Endothelial cell of umbilical vein (primary cell): ENCODE results near the gene PSMB5.

Source experiments
- EZH2 ChIP-seq: IDR thresholded peaks from 2 replicates; pipeline ENCODE4 v1.6.1; 2012; ENCODE audit warnings: borderline replicate concordance, low read depth, mild to moderate bottlenecking, moderate library complexity, low read length, inconsistent platforms; ENCODE audit not compliant: severe bottlenecking
- FOS ChIP-seq: IDR thresholded peaks from 2 replicates; pipeline ENCODE4 v1.6.1; 2011; ENCODE audit warnings: mild to moderate bottlenecking, low read length, moderate library complexity, borderline replicate concordance; ENCODE audit not compliant: insufficient read depth
- JUN ChIP-seq: IDR thresholded peaks from 2 replicates; pipeline ENCODE4 v1.6.1; 2011; ENCODE audit warnings: borderline replicate concordance, low read depth; ENCODE audit not compliant: insufficient read length, insufficient read depth
- POLR2A ChIP-seq: IDR thresholded peaks from 2 replicates; pipeline ENCODE4 v1.6.1; 2012; ENCODE audit warnings: low read depth, mild to moderate bottlenecking, control low read depth, low read length
- POLR2AphosphoS5 ChIP-seq: IDR thresholded peaks from 2 replicates; pipeline ENCODE4 v1.6.1; 2012; ENCODE audit warnings: low read depth, mild to moderate bottlenecking, control low read depth, low read length, moderate library complexity; ENCODE audit not compliant: insufficient read depth
- TF ChIP-seq, protein P1 (sequence below), 2 donors: IDR thresholded peaks; 1 replicate in 1 of 2; 2 replicates in 1 of 2; pipeline ENCODE4 v1.5.1; 2011; ENCODE audit warnings: low read length in 2 of 2, mild to moderate bottlenecking in 2 of 2, moderate library complexity in 2 of 2, control low read depth in 1 of 2, inconsistent platforms in 1 of 2, low read depth in 1 of 2; ENCODE audit not compliant: insufficient read depth in 1 of 2; ENCODE audit errors: extremely low read depth in 1 of 2

DNA sequence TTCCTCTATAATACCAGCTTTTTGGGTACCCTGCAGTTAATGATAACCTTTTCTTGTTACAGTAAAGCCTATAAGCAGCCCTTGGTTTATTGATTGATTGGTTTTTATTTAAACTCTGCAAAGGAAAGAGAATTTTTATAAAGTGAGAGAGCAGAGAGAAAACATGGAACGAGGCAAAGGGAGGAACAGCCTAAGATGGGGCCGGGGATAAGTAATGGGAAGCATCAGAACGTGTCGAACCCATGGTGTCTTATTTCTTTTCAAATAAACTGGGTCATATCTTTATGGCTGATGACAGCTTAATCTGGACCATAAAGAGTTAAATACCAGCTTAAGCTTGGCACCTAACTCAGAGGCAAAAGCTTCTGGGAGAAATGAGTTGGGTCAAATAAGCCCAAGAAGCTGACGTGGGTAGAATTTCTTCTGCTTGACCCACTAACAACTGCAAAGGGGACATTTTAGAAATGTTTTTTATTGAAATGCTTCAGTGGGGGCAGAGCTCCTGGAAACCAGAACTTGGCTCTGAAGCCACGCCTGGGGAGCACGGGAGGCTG lies 12.7 kb downstream of the PSMB5 start:
- no peak for TF ChIP-seq JUN
- no peak for TF ChIP-seq FOS
- TF ChIP-seq, protein P1, sequence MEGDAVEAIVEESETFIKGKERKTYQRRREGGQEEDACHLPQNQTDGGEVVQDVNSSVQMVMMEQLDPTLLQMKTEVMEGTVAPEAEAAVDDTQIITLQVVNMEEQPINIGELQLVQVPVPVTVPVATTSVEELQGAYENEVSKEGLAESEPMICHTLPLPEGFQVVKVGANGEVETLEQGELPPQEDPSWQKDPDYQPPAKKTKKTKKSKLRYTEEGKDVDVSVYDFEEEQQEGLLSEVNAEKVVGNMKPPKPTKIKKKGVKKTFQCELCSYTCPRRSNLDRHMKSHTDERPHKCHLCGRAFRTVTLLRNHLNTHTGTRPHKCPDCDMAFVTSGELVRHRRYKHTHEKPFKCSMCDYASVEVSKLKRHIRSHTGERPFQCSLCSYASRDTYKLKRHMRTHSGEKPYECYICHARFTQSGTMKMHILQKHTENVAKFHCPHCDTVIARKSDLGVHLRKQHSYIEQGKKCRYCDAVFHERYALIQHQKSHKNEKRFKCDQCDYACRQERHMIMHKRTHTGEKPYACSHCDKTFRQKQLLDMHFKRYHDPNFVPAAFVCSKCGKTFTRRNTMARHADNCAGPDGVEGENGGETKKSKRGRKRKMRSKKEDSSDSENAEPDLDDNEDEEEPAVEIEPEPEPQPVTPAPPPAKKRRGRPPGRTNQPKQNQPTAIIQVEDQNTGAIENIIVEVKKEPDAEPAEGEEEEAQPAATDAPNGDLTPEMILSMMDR (IDR thresholded peaks at IDR 0.05; ENCODE audit: extremely low read depth in 1 of 2, insufficient read depth in 1 of 2, low read depth in 1 of 2, low read length in 2 of 2), result no peak
- no peak for TF ChIP-seq POLR2AphosphoS5
- TF ChIP-seq EZH2, result no peak
- TF ChIP-seq POLR2A, result no peak
